GM18873 (cell line): ENCODE results near the gene PDZD2.
"Not testable (repeated sequence)": the region's sequence is repeated elsewhere in the genome, so short reads cannot be mapped to it uniquely, and the experiment has no call there.

Source experiments
- ATAC-seq: cut with Tn5 transposase; IDR thresholded peaks from one replicate; pipeline ENCODE4 v1.9.1; 2021; ENCODE audit warnings: mild to moderate bottlenecking, moderate library complexity, moderate number of reproducible peaks; ENCODE audit not compliant: unreplicated experiment, low FRiP score

PDZD2 gene

DNA sequence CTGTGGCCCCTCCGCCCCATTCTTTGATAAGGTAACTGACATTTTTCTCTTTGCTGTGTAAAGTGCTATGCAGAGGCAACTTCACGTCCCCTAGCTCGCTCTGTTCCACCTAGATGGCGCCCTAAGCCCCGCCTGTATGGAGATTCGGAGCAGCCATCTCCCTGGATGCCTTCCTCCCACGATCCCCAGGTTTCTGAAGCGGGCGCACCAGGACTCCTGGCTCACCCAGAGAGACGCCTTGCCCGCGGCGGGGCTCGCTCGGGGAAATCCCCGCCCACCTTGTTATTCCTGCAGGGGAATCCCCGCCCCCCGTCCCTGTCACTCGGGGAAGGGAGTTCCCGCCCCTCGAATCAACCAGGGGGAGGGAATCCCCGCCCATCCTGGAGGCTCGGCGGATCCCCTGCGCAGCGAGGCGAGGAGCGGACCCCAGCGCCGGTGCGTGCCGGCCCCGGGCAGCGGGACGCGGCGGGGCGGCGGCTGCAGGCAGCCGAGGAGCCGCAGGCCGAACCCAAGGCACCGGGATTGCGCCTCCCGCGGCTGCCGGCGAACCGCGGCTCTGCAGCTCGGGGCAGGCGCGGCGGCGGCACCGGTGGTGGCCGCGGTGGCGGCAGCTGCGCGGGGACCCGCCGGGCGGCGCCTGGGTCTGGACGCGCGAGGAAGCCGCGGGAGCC lies at the start of gene PDZD2:
Gene PDZD2, plus strand, starts transcription at position 384 of the 671 bp plus-strand sequence.
- peak; percentile 78 for ATAC-seq

DNA sequence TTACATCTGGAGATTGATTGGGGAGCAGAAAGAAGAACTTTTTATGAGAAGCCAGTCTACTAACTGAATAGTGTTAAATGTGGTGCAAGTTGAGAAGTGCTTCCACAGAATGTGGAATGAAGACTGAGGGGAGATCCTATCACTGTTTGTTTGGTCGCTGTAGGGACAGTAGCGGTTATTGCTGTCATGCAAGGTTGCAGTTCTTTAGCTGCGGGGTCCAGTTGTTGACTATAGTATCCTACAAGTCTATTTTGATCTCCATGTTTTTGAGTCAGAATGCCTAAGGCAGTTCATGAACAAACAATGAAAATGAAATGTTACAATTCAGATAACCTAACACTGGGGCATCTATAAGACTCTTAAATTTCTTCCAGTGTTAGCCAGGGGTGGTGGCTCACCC lies 45.3 kb upstream of the PDZD2 start:
- no peak for ATAC-seq

DNA sequence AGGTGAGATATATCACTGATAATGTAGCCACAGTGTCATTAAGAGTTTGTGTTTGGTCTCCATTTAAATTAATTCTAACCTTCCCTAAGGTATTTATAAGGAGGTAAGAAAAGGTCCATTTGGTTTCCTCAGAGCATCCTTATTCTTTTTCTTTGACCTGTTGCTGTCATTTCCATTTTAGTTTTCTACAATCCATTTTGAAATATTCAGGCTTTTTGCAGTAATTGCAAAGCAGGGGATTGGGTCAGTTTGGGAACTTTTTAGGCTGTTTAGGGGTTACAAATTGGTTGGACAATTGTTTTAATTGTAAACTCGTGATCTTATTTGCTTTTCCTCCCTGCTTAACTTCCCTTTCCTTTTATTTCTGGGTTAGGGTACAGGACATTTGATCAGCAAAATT lies 42.6 kb upstream of the PDZD2 start:
- no peak for ATAC-seq

DNA sequence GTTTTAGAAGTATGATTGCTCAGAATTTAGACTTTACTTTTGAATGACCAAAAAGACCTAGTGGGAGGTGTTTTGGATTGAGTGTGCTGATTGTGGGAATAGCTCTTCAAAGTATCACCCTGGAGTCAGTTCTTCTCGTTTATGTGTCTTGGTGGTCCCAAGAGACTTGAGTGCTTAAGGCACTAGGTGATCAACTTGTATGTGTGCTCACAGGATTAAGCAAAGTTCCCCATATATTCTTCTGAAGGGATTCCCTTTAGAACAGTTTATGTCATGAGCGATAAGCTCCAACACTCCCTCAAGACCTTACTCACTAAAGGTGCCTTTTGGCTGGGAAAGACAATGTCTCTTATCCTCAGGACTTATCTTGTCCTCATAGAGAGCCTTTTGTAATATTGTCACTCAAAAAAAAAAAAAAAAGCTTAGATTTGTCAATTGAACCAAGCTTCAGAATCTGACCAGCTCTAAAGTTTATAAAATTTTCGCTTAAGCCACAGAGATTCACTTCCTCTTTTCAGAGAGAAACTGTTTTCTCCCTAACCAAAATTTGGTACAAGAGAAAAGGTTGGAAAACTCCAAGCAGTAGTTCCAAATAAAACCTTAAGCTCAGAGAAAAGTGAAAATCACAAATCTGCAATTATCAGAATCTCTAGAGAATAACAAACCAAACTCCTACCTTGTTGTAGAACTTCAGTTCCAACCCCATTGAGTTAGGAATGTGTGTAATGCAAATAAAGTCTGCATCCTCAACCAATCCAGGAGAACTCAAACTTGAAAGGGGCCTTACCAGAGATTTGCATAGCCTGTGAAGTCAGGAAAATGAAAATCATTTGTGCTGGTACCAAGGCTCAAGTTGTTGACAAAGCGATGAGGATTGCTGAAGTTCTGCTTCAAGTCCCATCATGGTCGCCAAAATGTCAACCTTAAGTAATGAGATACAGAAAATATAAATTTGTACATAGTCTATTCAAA lies 40.0 kb upstream of the PDZD2 start:
- ATAC-seq = no peak

DNA sequence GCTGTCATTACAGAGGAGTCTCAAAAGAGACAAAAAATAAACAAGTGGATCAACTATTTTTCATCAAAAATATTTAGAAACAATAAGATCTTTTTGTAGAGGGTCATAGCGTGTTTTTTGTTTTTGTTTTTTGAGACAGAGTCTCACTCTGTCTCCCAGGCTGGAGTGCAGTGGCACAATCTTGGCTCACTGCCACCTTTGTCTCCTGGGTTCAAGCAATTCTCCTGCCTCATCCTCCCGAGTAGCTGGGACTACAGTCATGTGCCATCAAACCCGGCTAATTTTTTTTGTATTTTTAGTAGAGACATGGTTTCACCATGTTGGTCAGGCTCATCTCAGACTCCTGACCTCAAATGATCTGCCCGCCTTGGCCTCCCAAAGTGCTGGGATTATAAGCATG lies 36.6 kb upstream of the PDZD2 start:
- not testable (repeated sequence) for ATAC-seq

DNA sequence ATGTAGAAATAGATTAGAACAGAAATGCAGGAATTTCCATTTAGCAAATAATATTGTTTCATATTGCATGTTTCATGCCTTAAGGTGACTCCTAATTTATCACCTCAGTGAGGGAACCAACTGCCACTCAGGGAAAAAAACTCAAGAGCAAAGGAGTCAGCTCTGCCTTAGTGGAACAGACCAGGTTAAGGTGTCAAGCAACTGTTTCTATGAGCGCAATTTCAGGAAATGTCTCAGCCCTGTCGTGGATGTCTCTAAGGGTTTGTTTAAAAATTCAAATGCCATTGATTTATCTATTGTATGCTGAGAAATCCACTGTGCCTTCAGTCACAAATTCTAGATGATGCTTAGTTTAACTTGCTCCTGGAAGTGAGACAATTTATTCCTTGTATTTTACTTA lies 34.7 kb upstream of the PDZD2 start:
- no peak for ATAC-seq

DNA sequence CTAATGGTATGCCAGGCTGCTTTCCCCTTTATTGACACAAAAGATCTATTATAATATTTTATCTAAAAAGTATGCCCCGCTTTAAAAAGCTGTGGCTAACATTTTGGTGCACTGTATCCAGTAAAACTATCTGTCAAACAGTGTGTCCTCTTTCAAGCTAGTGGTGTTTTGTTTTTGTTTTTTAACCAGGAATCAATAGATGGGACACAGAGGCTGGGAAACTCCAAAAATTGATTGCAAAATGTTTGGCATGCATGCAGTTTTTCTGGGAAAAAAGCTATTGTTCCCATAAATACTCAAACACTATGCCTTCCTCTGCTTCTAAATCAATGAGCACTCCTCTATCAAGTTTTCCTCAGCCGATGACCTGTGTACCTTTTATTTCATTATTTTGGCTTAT lies 34.3 kb upstream of the PDZD2 start:
- ATAC-seq = no peak

DNA sequence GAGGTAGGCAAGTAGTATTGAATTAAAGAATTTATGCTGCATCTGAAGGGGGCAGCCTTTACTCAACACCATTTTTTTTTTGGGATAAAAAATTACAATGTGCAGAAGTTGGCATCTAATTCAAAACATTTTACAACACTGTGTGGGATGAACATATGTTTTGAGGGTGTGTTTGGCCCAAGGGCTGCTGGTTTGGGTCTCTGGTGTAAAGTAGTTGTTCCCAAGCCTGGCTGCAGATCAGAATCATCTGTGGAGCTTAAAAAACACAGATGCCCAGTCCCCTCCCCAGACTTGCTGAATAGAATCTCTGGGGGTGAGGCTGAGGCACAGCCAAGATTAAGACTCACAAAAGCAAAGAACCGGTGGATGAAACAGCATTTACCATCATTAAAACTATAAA lies 33.0 kb upstream of the PDZD2 start:
- ATAC-seq = no peak

DNA sequence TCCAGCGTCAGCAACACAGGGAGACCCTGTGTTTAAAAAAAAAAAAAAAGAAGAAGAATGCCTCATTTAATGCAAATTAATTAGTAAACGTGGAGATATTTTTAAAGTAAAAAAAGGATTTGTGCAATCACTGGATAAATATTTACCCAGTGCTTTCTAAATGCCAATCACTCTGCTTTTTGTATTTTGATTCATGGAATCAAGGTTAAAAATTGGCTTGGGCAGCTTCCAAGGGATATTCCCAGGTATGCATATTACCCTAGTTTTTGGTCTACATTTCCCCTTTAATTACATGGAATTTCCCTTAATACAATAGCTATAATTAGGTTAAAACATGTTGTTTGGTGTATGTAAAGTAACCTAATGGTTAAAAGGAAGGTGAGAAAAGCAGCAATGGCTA lies 31.4 kb upstream of the PDZD2 start:
- no peak for ATAC-seq

DNA sequence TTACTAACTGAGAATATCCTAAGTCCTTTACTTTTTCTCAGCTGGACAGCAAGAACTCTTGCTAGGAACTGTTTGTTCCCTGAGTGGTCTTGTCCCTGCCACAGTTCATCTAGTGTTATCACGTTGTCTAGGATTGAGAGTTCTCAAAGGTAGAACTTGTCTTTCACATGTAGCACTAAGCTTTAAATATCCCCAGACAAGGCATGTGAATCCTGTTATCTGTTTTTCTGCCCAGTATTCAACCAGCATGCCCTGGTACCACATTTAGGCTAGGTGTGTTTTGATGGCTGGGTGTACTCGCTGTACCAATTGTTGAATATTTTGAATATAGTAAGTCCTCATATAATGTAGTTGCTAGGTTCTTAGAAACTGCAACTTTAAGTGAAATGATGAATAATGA lies 27.9 kb upstream of the PDZD2 start:
- ATAC-seq = no peak

DNA sequence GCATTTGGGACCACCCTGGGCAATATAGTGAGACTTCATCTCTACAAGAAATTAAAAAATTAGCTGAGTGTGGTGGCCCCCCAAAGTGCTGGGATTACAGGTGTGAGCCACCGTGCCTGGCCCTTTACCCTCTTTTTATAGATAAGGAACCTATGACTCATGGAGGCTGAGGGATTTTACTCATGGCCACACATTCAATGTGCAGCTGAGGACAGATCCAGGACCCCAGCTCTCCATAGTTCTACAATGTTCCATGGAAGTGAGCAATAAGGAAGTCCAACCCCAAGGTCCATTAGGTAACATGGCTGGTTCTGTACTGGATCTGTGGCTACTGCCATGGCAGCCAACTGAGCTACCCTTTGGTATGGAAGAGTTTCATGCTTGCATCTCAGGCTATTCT lies 25.3 kb upstream of the PDZD2 start:
- no peak for ATAC-seq

DNA sequence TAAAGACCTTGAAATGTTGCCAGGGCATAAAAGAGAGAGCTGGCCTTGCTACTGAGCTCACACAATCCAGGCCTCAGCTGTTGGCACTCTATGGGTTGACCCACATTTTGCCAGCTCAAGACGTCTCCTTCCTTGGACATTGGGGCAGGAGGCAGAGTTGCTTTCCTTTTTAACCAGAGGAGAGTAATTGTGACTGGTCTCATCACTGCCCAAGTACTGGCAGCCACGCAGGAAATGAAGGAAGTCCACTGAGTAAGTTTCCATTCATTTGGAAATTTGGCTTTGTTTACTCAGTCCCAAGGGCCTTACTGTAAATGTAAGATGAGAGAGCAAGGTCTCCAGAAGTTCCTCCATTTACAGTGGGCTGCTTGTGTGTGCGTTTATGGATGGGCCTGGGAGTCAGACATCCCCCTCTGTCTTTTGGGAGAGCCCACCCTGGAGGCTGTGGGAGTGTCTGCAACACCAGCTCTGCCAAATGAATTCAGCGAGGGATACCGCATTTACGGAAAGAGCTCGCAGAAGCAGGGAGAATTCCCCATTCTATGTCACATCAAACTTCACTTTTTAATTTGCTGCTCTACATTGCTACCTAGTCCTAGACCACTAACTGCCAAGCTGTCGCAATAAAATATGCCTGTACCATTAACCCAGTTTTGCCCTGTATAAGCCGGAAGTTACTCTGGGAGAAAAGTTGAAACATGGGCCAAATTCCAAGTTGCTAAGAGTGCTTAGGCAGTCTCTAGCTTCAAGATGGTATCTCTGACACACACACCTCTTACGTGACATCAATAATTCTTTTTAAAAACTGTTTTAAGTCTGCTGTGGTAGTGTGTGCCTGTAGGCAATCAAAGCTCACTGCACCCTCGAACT lies 24.5 kb upstream of the PDZD2 start:
- ATAC-seq = no peak

DNA sequence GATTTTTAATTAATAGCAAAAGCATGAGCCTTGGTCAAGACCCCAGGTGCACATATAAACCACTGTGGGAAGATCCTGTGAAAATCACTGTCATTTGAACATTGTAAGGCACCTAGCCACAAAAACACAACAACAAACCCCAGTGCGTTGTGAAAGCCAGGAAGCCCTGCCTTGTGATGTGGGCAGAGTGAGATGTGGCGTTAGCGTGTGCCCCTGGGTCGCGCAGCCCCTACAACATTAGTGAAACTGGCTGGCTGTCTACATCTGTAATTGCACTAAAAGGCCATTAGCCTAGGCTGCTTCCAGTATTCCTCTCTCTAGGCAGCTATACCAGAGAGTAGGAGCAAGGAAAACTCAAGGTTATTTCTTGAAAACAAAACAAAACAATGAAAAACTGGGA lies 21.1 kb upstream of the PDZD2 start:
- no peak for ATAC-seq

DNA sequence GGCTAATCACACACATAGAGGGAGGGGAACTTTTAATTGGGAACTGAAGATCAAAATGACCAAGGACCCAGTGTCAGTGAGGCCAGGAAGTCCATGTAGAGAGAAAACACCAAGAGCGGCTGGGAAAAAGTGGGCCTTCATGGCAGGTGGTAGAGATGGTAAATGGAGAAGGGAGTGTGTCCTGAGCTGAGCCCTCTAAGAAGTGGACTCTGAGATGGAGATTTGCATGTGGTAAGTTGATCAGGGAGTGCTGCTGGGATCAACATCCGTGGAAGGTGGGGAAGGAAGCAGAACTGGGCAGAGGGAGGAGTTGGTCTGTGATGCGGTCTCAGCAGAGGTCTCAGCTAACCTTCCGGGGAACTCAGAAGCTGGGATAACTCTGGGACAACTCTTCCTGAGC lies 18.9 kb upstream of the PDZD2 start:
- no peak for ATAC-seq

DNA sequence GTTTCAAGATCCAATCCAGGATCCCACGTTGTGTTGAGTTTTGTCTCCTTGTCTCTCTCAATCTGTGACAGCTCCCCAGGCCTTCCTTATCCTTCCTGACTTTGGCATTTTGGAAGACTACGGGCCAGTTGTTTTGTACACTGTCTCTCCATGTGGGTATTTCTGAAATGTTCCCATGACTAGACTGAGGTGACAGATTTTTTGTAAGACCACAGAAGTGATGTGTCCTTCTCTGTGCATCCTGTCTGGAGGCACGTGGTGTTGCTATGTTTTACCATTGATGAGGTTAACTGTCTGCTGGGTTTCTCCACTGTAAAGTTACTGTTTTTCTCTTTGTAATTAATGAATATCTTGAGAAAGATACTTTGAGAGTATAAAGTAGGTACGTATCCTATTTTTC lies 15.7 kb upstream of the PDZD2 start:
- no peak for ATAC-seq

DNA sequence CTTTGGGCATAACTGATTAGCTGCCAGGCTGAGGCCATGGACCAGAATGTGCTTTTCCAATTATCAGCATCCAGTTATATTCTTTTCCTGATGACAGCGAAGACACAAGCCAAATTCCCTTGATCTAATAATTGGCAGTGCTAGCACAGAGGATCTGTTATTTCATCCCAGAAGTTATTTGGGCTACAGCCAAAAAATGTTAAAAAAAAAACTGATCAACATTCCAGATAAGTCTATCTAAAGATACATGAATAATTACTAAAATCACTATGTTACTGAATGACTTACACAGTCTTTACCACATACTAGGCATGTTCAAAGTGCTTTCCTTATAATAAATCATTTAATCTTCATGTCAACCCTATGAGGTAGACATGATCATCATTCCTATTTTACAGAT lies 13.5 kb upstream of the PDZD2 start:
- no peak for ATAC-seq

DNA sequence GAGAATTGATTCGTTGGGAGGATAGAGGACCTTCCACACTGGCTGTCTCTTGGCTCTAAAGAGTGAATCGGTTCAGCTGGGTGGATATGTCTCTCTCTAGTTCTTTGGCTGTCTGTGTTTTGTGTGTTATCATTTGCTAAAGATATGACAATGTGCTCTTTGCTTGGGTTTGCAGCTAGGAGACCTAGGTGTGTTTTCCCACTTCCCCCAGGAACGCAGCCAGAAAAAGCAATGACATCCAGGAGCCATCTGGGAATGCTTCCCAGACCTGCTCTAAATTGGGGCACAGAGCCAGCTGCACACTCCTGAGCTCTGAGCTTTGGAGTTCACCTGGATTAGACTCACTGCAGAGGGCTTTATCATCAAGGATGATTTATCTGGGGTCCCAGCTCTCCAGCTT lies 12.8 kb upstream of the PDZD2 start:
- no peak for ATAC-seq

DNA sequence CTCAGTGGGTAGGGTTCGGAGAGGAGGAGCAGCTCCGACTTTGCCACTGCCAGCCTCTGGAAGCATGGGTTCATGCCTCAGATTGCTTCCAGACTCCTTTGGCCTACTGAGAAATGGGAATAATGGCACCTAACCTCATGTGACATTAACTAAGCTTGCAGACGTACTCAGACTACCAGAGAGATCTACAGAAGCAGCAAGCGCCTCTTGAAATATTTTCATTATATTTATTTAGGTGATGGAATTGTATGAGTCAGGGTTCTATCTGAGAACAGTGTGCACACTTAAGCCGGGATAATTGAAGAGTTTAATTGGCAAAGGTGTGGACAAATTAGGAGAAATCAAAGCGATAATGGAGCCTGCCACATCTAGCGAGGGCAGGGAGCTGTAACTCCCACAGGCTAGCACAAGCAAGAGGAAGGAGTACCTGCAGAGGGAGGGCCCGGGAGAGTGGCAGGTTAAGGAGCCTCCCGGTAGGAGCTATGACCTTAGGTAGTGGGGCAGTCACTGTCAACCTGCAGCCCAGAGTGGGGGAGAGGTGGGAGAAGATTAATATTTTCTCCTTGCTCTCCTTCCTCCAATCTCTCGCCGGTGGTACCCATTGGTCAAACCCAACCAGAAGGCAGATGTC lies 12.2 kb upstream of the PDZD2 start:
- no peak for ATAC-seq

DNA sequence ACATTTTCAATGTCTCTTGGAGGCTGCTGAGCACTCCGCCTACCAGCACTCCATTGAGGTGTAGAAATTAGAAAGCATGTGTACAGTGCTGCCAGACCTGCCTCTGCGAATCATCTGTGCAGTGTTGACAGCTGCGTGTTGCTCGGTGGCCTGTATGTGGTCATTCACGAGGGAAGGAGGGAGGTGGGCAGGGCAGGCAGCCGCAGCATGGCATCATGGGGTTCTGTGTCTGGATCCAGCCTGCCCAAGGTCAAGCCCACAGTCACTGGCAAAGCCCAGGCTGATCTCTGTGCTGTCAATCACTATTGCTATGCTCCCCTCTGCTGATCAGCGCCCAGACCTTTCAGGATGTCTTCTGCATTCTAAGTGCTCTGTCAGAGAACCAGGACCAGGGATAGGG lies 8.0 kb upstream of the PDZD2 start:
- ATAC-seq = no peak

DNA sequence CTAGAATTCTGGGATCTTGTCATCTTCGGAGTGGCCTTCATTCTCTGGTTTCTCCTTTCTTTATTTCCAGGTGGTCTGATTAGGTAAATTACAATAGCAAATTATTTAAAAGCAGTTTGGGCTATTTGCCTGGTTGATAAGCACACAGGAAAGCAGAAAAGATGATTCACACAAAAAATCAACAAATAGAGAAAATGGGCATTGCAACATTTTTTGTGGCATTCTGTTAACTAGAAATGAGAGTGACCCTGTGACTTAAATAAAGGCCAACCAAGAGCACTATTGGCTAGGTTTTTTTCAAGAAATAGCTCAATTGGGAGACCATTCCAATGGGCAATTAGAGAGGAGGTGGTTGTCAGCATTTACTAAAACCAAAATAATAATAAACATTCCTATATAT lies 6.5 kb upstream of the PDZD2 start:
- no peak for ATAC-seq

DNA sequence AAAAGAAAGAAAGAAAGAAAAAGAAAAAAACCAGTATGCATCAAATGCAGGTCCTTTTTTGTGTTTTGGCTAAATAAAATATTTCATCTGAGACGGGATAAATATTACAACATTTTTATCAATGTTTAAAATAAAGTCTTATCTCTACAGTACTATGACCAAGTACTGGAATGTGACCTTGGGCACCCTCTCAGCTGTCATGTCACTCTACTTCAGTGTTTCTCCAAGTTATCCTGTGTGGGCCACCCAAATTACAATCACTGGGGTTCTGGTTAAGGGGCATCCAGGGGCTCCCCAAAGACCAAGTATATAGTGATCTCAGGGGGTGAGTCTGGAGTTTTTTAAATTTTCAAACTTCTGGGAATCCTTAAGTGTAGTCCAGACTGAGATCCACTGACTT lies 3.5 kb upstream of the PDZD2 start:
- ATAC-seq = no peak
